ENCODE measurements around the gene PRPF6. TPM values are rescaled to one million over a fixed set of nuclear protein-coding genes. Genes with fewer than 3 reads are reported as not detected.

The PRPF6 gene
- total and polyA plus RNA-seq, 2 of the 13 experiments (the other 11 are each of a cell fraction or from before 2014, with no cell fraction given), result 63.7 to 101 TPM

DNA sequence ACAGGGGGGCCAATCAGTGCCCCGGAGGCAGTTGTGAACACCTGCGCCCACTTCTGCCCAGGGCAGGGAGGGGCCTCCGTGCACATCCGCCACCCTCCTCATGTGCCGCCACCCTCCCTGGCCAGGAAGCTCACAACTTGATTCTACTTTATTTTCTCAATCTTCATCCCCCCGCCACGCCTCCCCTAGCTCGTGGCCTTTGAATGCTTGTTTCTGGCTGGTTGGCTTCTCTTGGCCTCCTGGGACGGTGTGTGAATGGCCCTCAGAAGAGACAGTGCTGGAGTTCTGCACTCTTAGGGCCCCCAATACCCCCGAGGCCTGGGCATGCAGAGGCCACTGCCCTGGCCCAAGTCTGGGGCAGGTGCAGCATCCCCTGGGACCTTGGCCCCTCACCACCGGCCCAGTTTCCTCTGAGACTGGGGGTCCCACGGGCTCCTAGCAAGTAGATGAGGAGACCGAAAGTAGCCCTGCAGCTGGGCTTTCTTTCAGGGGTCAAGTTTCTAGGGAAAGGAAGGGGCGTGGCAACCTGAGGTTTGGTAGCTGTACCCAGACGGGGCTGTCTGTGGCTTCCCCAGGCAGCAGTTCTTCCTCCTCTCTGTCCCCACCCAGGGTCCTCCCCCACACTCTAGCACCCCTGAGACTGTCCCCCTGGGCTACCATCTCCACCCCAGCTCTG, 97.1 kb downstream of the PRPF6 start:
- peaks cover 46% of the 10 kb centered on the region for H3K4me1 ChIP-seq (ENCODE audit: insufficient read depth, low read length)
- H3K27ac ChIP-seq (ENCODE audit: extremely low read length, insufficient read depth, low read length), result no peak overlapping the region
- intact Hi-C loops (cut with micrococcal nuclease; ENCODE audit: unreplicated experiment), result no loop called here
- no peaks in the 10 kb centered on the region for H3K36me3 ChIP-seq (replicated peaks in 1 of 2; ENCODE audit: control insufficient read depth in 1 of 2, insufficient read depth in 2 of 2, low read length in 2 of 2)
- no TSS peak for BruUV-seq (replicated peaks)
- in situ Hi-C loops (cut with HindIII; ENCODE audit: extremely low pct_ligation_motif_present, low pct_unique_long_range_greater_than_20kb), result no loop called here
- no peak overlapping the region for H2AFZ ChIP-seq (ENCODE audit: low read length)
- DNase-seq (ENCODE audit: low spot score), result no peak
- H3K79me2 ChIP-seq (ENCODE audit: insufficient read depth, low read length), result no peaks in the 10 kb centered on the region
- H3K4me3 ChIP-seq (replicated peaks in 1 of 3; ENCODE audit: insufficient read depth in 1 of 3, low read depth in 2 of 3, low read length in 3 of 3), result peak overlapping the region in 1 of 3 experiments; percentile 89; a peak in 1 of 6 replicates
- no peak for ATAC-seq
- H3K9ac ChIP-seq (ENCODE audit: insufficient read depth, low read depth, low read length), result no peak overlapping the region
- POLR2A ChIA-PET, result interaction anchor here (3.4 to 4.9 kb wide), 2 partner anchors 13 to 178 kb away, joined by 11 to 25 read pairs; partner anchors contain the start of gene PCMTD2
- H3K9me3 ChIP-seq (ENCODE audit: low read length), result no peaks in the 10 kb centered on the region
- FAIRE-seq, result no peak
- CTCF ChIA-PET (ENCODE audit: low intra/inter-chr PET ratio, low total read pairs), result no interaction called here
- WGBS (ENCODE audit: low lambda C conversion rate), result 78% methylated on average over 14 of the region's 15 CpGs
- H3K27me3 ChIP-seq (ENCODE audit: control insufficient read depth in 1 of 2, insufficient read depth in 2 of 2, low read length in 2 of 2), result peaks cover 0 to 3% of the 10 kb centered on the region in 2 experiments; a peak in 2 of 5 replicates
- peak overlapping the region; percentile 99 for H3K4me2 ChIP-seq (ENCODE audit: low read depth, low read length)
- TF ChIP-seq HNRNPL (IDR thresholded peaks at IDR 0.05; ENCODE audit: low read depth, low read length) (0 out of 2 replicates have a peak, but pooled peaks have one; percentile 19), MBD4 (IDR thresholded peaks at IDR 0.05; ENCODE audit: borderline replicate concordance, low read length) (no peak)
- TF ChIP-seq, protein P1, sequence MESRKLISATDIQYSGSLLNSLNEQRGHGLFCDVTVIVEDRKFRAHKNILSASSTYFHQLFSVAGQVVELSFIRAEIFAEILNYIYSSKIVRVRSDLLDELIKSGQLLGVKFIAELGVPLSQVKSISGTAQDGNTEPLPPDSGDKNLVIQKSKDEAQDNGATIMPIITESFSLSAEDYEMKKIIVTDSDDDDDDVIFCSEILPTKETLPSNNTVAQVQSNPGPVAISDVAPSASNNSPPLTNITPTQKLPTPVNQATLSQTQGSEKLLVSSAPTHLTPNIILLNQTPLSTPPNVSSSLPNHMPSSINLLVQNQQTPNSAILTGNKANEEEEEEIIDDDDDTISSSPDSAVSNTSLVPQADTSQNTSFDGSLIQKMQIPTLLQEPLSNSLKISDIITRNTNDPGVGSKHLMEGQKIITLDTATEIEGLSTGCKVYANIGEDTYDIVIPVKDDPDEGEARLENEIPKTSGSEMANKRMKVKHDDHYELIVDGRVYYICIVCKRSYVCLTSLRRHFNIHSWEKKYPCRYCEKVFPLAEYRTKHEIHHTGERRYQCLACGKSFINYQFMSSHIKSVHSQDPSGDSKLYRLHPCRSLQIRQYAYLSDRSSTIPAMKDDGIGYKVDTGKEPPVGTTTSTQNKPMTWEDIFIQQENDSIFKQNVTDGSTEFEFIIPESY (CRISPR knock-in tag; IDR thresholded peaks at IDR 0.05), result peak; percentile 39; the same call in 1 of the 2 replicates
- peaks cover 9% of the 10 kb centered on the region; the same call in 1 of the 2 replicates for H4K20me1 ChIP-seq (ENCODE audit: insufficient read depth, low read length)

- BruUV-seq (replicated peaks), result TSS peak; percentile 65
- DNase-seq (ENCODE audit: low spot score) (no peak), ATAC-seq (no peak), FAIRE-seq (no peak)
- Histone ChIP-seq H2AFZ (ENCODE audit: low read length) (no peak overlapping the region), H3K4me3 (replicated peaks in 1 of 3; ENCODE audit: insufficient read depth in 1 of 3, low read depth in 2 of 3, low read length in 3 of 3) (peak overlapping the region; percentile 77 to 89 (median 85)), H3K79me2 (ENCODE audit: insufficient read depth, low read length) (no peaks in the 10 kb centered on the region), H3K9me3 (ENCODE audit: low read length) (no peaks in the 10 kb centered on the region), H3K4me1 (ENCODE audit: insufficient read depth, low read length) (peaks cover 53% of the 10 kb centered on the region), H3K27me3 (ENCODE audit: control insufficient read depth in 1 of 2, insufficient read depth in 2 of 2, low read length in 2 of 2) (peaks cover 1 to 9% of the 10 kb centered on the region in 2 experiments; a peak in 2 of 5 replicates), H3K36me3 (replicated peaks in 1 of 2; ENCODE audit: control insufficient read depth in 1 of 2, insufficient read depth in 2 of 2, low read length in 2 of 2) (no peaks in the 10 kb centered on the region), H3K9ac (ENCODE audit: insufficient read depth, low read depth, low read length) (peak overlapping the region; percentile 78), H3K4me2 (ENCODE audit: low read depth, low read length) (peak overlapping the region; percentile 99), H3K27ac (ENCODE audit: extremely low read length, insufficient read depth, low read length) (no peak overlapping the region), H4K20me1 (ENCODE audit: insufficient read depth, low read length) (peaks cover 9% of the 10 kb centered on the region; the same call in 1 of the 2 replicates)
- POLR2A ChIA-PET, result interaction anchor here (1.0 to 4.9 kb wide), 6 partner anchors 14 to 214 kb away, joined by 3 to 25 read pairs (median 8); partner anchors contain the start of genes PCMTD2, TCEA2 and TPD52L2
- CTCF ChIA-PET (ENCODE audit: low intra/inter-chr PET ratio, low total read pairs), result no interaction called here
- in situ Hi-C loops (cut with HindIII; ENCODE audit: extremely low pct_ligation_motif_present, low pct_unique_long_range_greater_than_20kb), result no loop called here
- intact Hi-C loops (cut with micrococcal nuclease; ENCODE audit: unreplicated experiment), result no loop called here
- WGBS (ENCODE audit: low lambda C conversion rate), result 28% methylated on average over 4 of the region's 4 CpGs
- TF ChIP-seq ZNF646 (CRISPR knock-in tag; IDR thresholded peaks at IDR 0.05), result no peak
- TF ChIP-seq, protein P2, sequence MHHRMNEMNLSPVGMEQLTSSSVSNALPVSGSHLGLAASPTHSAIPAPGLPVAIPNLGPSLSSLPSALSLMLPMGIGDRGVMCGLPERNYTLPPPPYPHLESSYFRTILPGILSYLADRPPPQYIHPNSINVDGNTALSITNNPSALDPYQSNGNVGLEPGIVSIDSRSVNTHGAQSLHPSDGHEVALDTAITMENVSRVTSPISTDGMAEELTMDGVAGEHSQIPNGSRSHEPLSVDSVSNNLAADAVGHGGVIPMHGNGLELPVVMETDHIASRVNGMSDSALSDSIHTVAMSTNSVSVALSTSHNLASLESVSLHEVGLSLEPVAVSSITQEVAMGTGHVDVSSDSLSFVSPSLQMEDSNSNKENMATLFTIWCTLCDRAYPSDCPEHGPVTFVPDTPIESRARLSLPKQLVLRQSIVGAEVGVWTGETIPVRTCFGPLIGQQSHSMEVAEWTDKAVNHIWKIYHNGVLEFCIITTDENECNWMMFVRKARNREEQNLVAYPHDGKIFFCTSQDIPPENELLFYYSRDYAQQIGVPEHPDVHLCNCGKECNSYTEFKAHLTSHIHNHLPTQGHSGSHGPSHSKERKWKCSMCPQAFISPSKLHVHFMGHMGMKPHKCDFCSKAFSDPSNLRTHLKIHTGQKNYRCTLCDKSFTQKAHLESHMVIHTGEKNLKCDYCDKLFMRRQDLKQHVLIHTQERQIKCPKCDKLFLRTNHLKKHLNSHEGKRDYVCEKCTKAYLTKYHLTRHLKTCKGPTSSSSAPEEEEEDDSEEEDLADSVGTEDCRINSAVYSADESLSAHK (CRISPR knock-in tag; IDR thresholded peaks at IDR 0.05; ENCODE audit: borderline replicate concordance), result no peak
Observed at GRCh38 chr20:64078934-64079272, 98.0 kb downstream of the PRPF6 start.

Data from HepG2 (cell line).